Spleen (tissue), 11 donors: ENCODE measurements around the gene RNASE9. TPM values are rescaled to one million over a fixed set of nuclear protein-coding genes. Genes with fewer than 3 reads are reported as not detected.
"Not testable (repeated sequence)": the region's sequence is repeated elsewhere in the genome, so short reads cannot be mapped to it uniquely, and the experiment has no call there.

Experiments used
- DNase-seq: peaks from one replicate; pipeline ENCODE4 v3.0.0-alpha.2; 2020
- H3K27ac ChIP-seq, 8 donors: fragments of 200-600 bp; sonication (generic) in 7 of 8; 1 replicate in 4 of 8; 2 replicates in 4 of 8; pipeline versions ENCODE4 v1.5.0 to v1.8.0; 2016 to 2021; ENCODE audit warnings: inconsistent platforms in 4 of 8, mild to moderate bottlenecking in 4 of 8, moderate library complexity in 1 of 8
- H3K27me3 ChIP-seq, 7 donors: fragments of 200-600 bp; sonication (generic) in 6 of 7; replicated peaks in 1 of 7; 1 replicate in 4 of 7; 2 replicates in 3 of 7; pipeline versions ENCODE4 v1.5.0 to v1.8.0; 2016 to 2021; ENCODE audit warnings: inconsistent platforms in 3 of 7, mild to moderate bottlenecking in 1 of 7
- H3K36me3 ChIP-seq, 6 donors: fragments of 200-600 bp; sonication (generic) in 5 of 6; 1 replicate in 4 of 6; 2 replicates in 2 of 6; pipeline versions ENCODE4 v1.5.0 to v1.8.0; 2016 to 2021; ENCODE audit warnings: inconsistent platforms in 2 of 6
- H3K4me1 ChIP-seq, 6 donors: fragments of 200-600 bp; sonication (generic) in 5 of 6; 1 replicate in 3 of 6; 2 replicates in 3 of 6; pipeline versions ENCODE4 v1.5.0 to v1.8.0; 2016 to 2021; ENCODE audit warnings: inconsistent platforms in 3 of 6
- H3K4me3 ChIP-seq, 8 donors: fragments of 200-600 bp; sonication (generic) in 7 of 8; 1 replicate in 4 of 8; 2 replicates in 4 of 8; pipeline versions ENCODE4 v1.5.0 to v1.8.0; 2016 to 2021; ENCODE audit warnings: inconsistent platforms in 4 of 8, mild to moderate bottlenecking in 4 of 8, moderate library complexity in 2 of 8
- H3K9me3 ChIP-seq, 8 donors: fragments of 200-600 bp; sonication (generic) in 7 of 8; 1 replicate in 4 of 8; 2 replicates in 4 of 8; pipeline versions ENCODE4 v1.5.0 to v1.8.0; 2016 to 2021; ENCODE audit warnings: inconsistent platforms in 4 of 8
- CTCF ChIP-seq, 11 experiments: fragments of 200-600 bp in 7 of 11; fragments of 450-650 bp in 4 of 11; sonication (generic) in 4 of 11; IDR thresholded peaks in 8 of 11; conservative IDR thresholded peaks in 3 of 11; 1 replicate in 7 of 11; 2 replicates in 4 of 11; pipeline versions ENCODE4 v1.4.0 to v1.8.0; 2016 to 2021; ENCODE audit warnings: antibody characterized with exemption in 11 of 11, inconsistent platforms in 4 of 11, mild to moderate bottlenecking in 1 of 11
- POLR2A ChIP-seq, 3 donors: fragments of 450-650 bp; IDR thresholded peaks; one replicate each; pipeline ENCODE4 v1.5.1; 2017; ENCODE audit warnings: antibody characterized with exemption in 3 of 3, mild to moderate bottlenecking in 1 of 3
- POLR2AphosphoS5 ChIP-seq, 3 donors: sonication (generic); formaldehyde crosslinking; IDR thresholded peaks; one replicate each; pipeline ENCODE4 v1.5.1; 2017; ENCODE audit warnings: antibody characterized with exemption in 3 of 3
- WGBS, 5 donors: extraction: QIAGEN DNeasy Blood & Tissue Kit in 3 of 5; methylation state at CpG; one replicate each; pipeline versions ENCODE4 v1.1.5 to v1.1.7; 2013 to 2018; 5-methylcytosine and 5-hydroxymethylcytosine counted together
- intact Hi-C: fragments of 100-400 bp; cut with DNase I; formaldehyde crosslinking; loops from one replicate; pipeline ENCODE4 v1.15.0; 2023; ENCODE audit warnings: low total_unique reads
- polyA plus RNA-seq, 3 donors: library from polyadenylated mRNA; stranded (reverse); fragments of 200-250 nt; gene quantifications; one replicate each; pipeline ENCODE4 v1.2.1, GENCODE V29; 2013
- total RNA-seq, 7 donors: library from RNA; depleted of rRNA in 3 of 7; stranded (reverse); fragments of >200 nt in 3 of 7; fragmentation: NEBNext Ultra II Directional in 4 of 7; extraction: Animal tissue kit (Norgen Biotek cat#: 25700) in 4 of 7; gene quantifications; one replicate each; pipeline versions ENCODE4 v1.1.0 to v1.2.1, GENCODE V29; 2016 to 2021
- donor health status: healthy with polysubstance abuse.
- donor health status: DM: no; HTN: no; CAD: no; lungs with moderate emphysema.
- donor health status: DM: no; HTN: no; CAD: no.
- donor health status: Bipolar disorder and iron deficiency.
- donor health status: healthy.
- donor health status: DM: no; HTN: no; CAD: no.
- donor health status: DM: yes; HTN: yes; CAD: no.

RNASE9 gene
- total and polyA plus RNA-seq, 10 donors = not detected

- H3K4me3 ChIP-seq = no peak overlapping the region
- TF ChIP-seq POLR2AphosphoS5 (IDR thresholded peaks at IDR 0.05) = no peak
- peaks cover 0 to 4% (median 1%) of the 10 kb centered on the region in 6 donors for H3K4me1 ChIP-seq
- 63 to 85% (median 77%) methylated on average over 13 of the region's 13 CpGs for WGBS, 5 donors
- intact Hi-C loops = no loop called here
- H3K36me3 ChIP-seq = no peaks in the 10 kb centered on the region
- no peak overlapping the region for H3K27ac ChIP-seq
- DNase-seq = no peak
- no peaks in the 10 kb centered on the region for H3K27me3 ChIP-seq
- no peaks in the 10 kb centered on the region for H3K9me3 ChIP-seq
Observed at GRCh38 chr14:20603813-20604690, 43.2 kb upstream of the RNASE9 start.

DNA sequence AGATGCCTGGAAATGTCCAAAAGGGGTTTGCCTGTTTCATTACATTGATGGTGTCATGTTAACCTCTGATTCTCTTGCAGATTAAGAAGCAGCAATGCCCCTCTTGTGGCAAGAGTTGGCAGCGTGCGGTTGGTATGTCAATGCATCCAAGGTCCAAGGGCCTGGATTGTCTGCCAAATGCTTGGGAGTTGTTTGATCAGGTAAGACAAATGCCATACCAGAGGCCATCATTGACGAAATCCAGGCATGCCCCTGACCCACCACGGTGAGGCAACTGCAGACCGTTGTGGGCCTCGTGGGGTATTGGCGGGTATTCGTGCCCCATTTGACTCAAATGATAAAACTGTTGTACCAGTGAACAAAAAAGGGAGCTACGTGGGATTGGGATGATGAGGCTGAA lies 41.7 kb upstream of the RNASE9 start:
- TF ChIP-seq POLR2AphosphoS5 (IDR thresholded peaks at IDR 0.05) (no peak), POLR2A (IDR thresholded peaks at IDR 0.05) (no peak), CTCF (IDR thresholded peaks at IDR 0.05 in 8 of 11, conservative IDR thresholded peaks at IDR 0.05 in 3 of 11) (no peak)
- Histone ChIP-seq H3K9me3 (no peaks in the 10 kb centered on the region), H3K27ac (no peak overlapping the region), H3K4me3 (no peak overlapping the region), H3K36me3 (no peaks in the 10 kb centered on the region), H3K4me1 (no peaks in the 10 kb centered on the region), H3K27me3 (no peaks in the 10 kb centered on the region)
- WGBS, 5 donors = 78 to 93% (median 86%) methylated on average over 9 of the region's 9 CpGs
- intact Hi-C loops = no loop called here
- no peak for DNase-seq

- Histone ChIP-seq H3K27ac (no peak overlapping the region), H3K4me1 (no peaks in the 10 kb centered on the region), H3K4me3 (no peak overlapping the region), H3K36me3 (no peaks in the 10 kb centered on the region), H3K27me3 (no peaks in the 10 kb centered on the region), H3K9me3 (no peaks in the 10 kb centered on the region)
- TF ChIP-seq POLR2A (IDR thresholded peaks at IDR 0.05) (no peak), POLR2AphosphoS5 (IDR thresholded peaks at IDR 0.05) (no peak), CTCF (IDR thresholded peaks at IDR 0.05 in 8 of 11, conservative IDR thresholded peaks at IDR 0.05 in 3 of 11) (no peak)
- intact Hi-C loops = no loop called here
- no peak for DNase-seq
- WGBS, 5 donors = 51 to 86% (median 73%) methylated on average over 12 of the region's 12 CpGs
Observed at GRCh38 chr14:20601522-20601921, 40.7 kb upstream of the RNASE9 start.

DNA sequence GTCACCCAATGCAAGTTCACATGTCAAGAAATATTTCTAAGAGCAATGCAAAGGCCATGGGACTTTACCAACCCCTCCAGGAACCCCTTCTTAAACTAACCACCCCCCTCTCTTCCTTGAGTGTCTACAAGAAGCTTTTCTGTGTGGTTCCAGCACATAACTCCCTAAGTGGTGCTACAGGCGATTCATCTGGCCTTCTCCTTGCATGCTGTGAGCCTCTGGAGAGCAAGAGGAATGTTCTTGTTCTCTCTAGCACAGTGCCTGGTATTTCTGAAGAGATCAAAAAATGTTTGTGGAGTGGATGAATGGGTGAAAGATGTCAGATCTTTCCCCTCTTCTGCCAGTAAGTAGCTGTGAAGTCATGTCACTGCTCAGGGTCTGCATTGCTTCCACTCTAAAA lies 36.3 kb upstream of the RNASE9 start:
- Histone ChIP-seq H3K9me3 (no peaks in the 10 kb centered on the region), H3K4me1 (no peaks in the 10 kb centered on the region), H3K27me3 (no peaks in the 10 kb centered on the region), H3K36me3 (no peaks in the 10 kb centered on the region), H3K27ac (no peak overlapping the region), H3K4me3 (no peak overlapping the region)
- no peak for DNase-seq
- TF ChIP-seq CTCF (IDR thresholded peaks at IDR 0.05 in 8 of 11, conservative IDR thresholded peaks at IDR 0.05 in 3 of 11) = no peak
- no peak for TF ChIP-seq POLR2A (IDR thresholded peaks at IDR 0.05)
- no peak for TF ChIP-seq POLR2AphosphoS5 (IDR thresholded peaks at IDR 0.05)
- intact Hi-C loops = loop anchor here (10.0 kb wide), 1 partner anchor 62 kb away; no protein-coding TSS in a partner anchor
- WGBS, 5 donors = 69 to 89% (median 81%) methylated on average over 1 of the region's 1 CpG

GRCh38 chr14:20595726-20596125 lies 34.9 kb upstream of the RNASE9 start:
- H3K4me1 ChIP-seq, H3K27ac ChIP-seq, DNase-seq, H3K4me3 ChIP-seq, H3K27me3 ChIP-seq, H3K36me3 ChIP-seq, H3K9me3 ChIP-seq: not testable (repeated sequence)
- intact Hi-C loops = loop anchor here (10.0 kb wide), 1 partner anchor 61 kb away; no protein-coding TSS in a partner anchor
- 89 to 100% (median 97%) methylated on average over 3 of the region's 3 CpGs for WGBS, 5 donors
